Endothelial cell of umbilical vein (primary cell): ENCODE results near the gene EPHB6.

Source experiments
- JUN ChIP-seq: IDR thresholded peaks from 2 replicates; pipeline ENCODE4 v1.6.1; 2011; ENCODE audit warnings: borderline replicate concordance, low read depth; ENCODE audit not compliant: insufficient read length, insufficient read depth
- POLR2A ChIP-seq: IDR thresholded peaks from 2 replicates; pipeline ENCODE4 v1.6.1; 2012; ENCODE audit warnings: low read depth, mild to moderate bottlenecking, control low read depth, low read length
- POLR2AphosphoS5 ChIP-seq: IDR thresholded peaks from 2 replicates; pipeline ENCODE4 v1.6.1; 2012; ENCODE audit warnings: low read depth, mild to moderate bottlenecking, control low read depth, low read length, moderate library complexity; ENCODE audit not compliant: insufficient read depth
- TF ChIP-seq, protein P1 (sequence below), 2 donors: IDR thresholded peaks; 1 replicate in 1 of 2; 2 replicates in 1 of 2; pipeline ENCODE4 v1.5.1; 2011; ENCODE audit warnings: low read length in 2 of 2, mild to moderate bottlenecking in 2 of 2, moderate library complexity in 2 of 2, control low read depth in 1 of 2, inconsistent platforms in 1 of 2, low read depth in 1 of 2; ENCODE audit not compliant: insufficient read depth in 1 of 2; ENCODE audit errors: extremely low read depth in 1 of 2
- TF ChIP-seq, protein P2 (sequence below): IDR thresholded peaks from 2 replicates; pipeline ENCODE4 v1.6.1; 2011; ENCODE audit not compliant: insufficient read depth, insufficient read length

DNA sequence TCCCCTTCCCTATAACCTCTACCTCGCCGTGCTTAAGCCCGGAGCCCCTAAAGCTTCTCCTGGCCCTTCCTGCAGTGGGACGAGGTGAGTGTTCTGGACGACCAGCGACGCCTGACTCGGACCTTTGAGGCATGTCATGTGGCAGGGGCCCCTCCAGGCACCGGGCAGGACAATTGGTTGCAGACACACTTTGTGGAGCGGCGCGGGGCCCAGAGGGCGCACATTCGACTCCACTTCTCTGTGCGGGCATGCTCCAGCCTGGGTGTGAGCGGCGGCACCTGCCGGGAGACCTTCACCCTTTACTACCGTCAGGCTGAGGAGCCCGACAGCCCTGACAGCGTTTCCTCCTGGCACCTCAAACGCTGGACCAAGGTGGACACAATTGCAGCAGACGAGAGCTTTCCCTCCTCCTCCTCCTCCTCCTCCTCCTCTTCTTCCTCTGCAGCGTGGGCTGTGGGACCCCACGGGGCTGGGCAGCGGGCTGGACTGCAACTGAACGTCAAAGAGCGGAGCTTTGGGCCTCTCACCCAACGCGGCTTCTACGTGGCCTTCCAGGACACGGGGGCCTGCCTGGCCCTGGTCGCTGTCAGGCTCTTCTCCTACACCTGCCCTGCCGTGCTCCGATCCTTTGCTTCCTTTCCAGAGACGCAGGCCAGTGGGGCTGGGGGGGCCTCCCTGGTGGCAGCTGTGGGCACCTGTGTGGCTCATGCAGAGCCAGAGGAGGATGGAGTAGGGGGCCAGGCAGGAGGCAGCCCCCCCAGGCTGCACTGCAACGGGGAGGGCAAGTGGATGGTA, 9.2 kb downstream of the EPHB6 start:
- TF ChIP-seq, protein P1, sequence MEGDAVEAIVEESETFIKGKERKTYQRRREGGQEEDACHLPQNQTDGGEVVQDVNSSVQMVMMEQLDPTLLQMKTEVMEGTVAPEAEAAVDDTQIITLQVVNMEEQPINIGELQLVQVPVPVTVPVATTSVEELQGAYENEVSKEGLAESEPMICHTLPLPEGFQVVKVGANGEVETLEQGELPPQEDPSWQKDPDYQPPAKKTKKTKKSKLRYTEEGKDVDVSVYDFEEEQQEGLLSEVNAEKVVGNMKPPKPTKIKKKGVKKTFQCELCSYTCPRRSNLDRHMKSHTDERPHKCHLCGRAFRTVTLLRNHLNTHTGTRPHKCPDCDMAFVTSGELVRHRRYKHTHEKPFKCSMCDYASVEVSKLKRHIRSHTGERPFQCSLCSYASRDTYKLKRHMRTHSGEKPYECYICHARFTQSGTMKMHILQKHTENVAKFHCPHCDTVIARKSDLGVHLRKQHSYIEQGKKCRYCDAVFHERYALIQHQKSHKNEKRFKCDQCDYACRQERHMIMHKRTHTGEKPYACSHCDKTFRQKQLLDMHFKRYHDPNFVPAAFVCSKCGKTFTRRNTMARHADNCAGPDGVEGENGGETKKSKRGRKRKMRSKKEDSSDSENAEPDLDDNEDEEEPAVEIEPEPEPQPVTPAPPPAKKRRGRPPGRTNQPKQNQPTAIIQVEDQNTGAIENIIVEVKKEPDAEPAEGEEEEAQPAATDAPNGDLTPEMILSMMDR (IDR thresholded peaks at IDR 0.05; ENCODE audit: extremely low read depth in 1 of 2, insufficient read depth in 1 of 2, low read depth in 1 of 2, low read length in 2 of 2), result no peak
- no peak for TF ChIP-seq POLR2AphosphoS5
- TF ChIP-seq POLR2A, result no peak
- TF ChIP-seq, protein P2, sequence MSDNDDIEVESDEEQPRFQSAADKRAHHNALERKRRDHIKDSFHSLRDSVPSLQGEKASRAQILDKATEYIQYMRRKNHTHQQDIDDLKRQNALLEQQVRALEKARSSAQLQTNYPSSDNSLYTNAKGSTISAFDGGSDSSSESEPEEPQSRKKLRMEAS, result no peak
- no peak for TF ChIP-seq JUN
